GM21528 (cell line): Measurements from ENCODE around the gene PRR16.
"Not testable (repeated sequence)": the region's sequence is repeated elsewhere in the genome, so short reads cannot be mapped to it uniquely, and the experiment has no call there.

Source experiments
- ATAC-seq: cut with Tn5 transposase; IDR thresholded peaks from one replicate; pipeline ENCODE4 v1.9.1; 2021; ENCODE audit warnings: mild to moderate bottlenecking, moderate library complexity; ENCODE audit not compliant: unreplicated experiment, low FRiP score

The PRR16 gene

GRCh38 chr5:120628156-120628555, 164.1 kb downstream of the PRR16 start:
- no peak for ATAC-seq

- no peak for ATAC-seq
These were observed 166.4 kb downstream of the PRR16 start for GRCh38 chr5:120630550-120630949.

DNA sequence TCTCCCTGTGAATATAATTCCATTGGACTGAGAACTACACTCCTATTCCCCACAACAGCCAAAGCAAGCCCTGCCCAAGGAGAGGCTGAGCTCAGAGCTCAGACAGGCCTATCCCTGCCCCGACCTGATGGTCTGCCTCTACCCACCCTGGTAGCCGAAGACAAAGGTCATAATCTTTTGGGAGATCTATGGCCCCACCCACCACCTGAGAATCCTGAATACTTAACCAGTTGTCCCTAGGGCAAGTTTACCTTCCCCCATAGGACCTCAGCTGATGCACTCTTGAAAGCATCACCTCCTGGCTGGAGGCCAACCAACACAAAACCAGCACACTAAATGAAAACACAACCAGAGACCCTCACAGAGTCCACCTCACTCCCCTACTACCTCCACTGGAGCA, 167.5 kb downstream of the PRR16 start:
- no peak for ATAC-seq

DNA sequence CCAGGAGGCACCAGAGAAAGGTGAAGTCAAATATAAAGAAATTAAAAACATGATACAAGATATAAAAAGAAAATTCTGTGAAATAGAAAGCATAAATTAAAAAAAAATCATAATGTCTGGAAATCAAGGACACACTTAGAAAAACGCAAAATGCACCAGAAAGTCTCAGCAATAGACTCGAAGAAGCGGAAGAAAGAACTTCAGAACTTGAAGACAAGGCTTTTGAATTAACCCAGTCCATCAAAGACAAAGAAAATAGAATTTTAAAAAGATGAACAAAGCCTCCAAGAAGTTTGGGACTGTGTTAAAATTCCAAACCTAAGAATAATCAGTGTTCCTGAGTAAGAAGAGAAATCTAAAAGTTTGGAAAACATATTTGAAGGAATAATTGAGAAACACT, 168.3 kb downstream of the PRR16 start:
- ATAC-seq = no peak

DNA sequence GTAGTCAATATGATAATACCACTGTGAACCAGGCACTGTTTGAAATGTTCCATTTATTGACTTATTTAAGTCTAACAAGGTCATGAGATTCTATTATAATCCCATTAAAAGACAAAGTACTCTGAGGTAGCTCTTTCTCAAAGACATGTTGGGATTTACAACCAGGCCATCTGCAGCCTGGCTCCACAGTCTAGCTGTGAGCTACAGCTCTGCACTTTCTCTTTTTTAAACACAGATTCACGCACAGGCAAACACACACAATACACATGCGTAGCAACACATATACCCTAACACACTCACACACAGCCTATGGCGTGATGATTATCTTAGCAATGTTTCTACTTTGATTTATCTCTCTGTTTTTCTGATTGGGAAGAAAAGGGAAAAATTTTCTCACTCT, 174.3 kb downstream of the PRR16 start:
- ATAC-seq = no peak

GRCh38 chr5:120640778-120641177, 176.7 kb downstream of the PRR16 start:
- no peak for ATAC-seq

- ATAC-seq = no peak
These were observed 180.4 kb downstream of the PRR16 start for GRCh38 chr5:120644516-120644915.

DNA sequence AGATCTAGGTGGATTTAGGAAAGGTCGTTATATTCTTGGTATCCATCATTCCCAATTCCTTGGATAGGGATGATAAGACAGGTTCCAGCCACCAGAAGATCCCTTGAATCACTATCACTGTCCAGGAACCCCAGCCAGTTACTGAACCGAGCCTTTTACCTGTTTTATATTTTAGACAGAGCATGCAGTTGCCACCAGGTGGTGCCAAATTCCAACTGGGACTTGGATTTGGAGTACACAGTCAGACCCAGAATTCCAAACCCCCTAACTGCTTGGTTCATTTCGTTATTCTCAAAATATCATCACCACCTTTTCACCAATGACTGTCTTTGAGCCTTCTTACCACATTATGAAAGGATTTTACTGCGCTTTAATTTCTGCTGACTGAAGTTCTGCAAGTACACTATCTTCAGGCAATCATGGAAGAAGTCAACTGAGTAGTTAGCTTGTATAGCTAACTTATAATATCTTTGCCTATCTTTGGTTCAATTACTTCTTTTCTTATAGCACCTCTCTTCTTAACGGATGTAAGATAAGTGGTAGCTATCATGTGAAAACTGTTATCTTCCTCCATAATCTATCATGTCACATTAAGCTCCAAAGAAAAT, 191.8 kb downstream of the PRR16 start:
- ATAC-seq = peak; percentile 71

- ATAC-seq = no peak
These were observed 193.0 kb downstream of the PRR16 start for GRCh38 chr5:120657104-120657503.

DNA sequence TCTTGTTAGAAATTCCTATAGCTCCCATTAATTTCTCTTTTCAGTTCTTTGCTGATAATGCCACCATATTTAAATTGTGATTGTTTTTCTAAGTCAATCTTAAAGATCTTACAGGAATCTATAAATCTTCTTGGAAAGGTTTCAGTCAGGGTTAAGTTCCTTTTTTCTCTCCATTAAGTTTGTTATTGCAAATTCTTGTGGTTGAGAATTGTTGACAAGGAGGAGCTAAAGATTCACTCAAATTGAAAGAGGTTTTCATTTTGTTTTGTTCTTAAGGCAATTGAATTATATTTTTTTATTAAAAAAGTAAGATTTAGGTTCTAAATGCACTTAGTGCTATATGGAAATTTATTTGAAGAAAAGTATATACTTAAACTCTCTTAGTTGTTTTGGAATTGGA, 213.4 kb downstream of the PRR16 start:
- no peak for ATAC-seq

DNA sequence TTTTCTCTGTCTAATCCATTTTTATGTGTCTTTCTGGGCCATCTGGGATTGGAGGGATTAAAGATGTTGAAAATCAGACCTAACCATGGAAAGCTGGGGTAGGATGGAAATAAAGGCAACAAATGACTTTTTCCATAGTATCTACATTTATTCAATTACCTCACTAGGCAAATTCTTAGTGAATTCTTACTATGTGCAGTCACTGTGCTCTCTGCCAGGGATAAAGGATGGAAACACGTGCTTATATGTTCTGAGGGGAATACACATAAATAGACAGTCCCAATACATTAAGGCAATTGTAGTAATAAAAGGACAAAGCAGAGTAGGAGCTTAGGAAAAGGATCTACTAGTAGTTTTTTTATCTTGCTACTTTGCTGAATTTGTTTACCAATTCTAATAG, 214.2 kb downstream of the PRR16 start:
- ATAC-seq = no peak

GRCh38 chr5:120682851-120683250, 218.8 kb downstream of the PRR16 start:
- ATAC-seq = no peak

DNA sequence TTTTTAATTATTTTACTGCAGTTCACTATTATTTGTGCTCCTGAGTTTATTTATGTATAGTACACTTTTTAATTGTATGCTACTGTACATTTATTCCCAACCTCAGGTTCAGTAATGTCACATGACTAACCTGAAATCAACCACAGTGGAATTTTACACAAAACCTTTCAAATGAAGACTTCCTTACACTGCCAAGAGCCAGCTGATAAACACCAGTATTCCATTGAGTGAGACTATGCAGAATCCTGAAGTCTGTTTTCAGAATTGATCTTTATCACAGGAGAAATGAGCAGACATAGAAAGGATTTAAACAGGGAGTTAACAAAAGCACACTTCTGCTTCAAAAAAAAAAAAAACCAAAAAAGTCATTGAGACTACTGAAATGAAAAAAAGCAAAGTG, 219.5 kb downstream of the PRR16 start:
- ATAC-seq = no peak

DNA sequence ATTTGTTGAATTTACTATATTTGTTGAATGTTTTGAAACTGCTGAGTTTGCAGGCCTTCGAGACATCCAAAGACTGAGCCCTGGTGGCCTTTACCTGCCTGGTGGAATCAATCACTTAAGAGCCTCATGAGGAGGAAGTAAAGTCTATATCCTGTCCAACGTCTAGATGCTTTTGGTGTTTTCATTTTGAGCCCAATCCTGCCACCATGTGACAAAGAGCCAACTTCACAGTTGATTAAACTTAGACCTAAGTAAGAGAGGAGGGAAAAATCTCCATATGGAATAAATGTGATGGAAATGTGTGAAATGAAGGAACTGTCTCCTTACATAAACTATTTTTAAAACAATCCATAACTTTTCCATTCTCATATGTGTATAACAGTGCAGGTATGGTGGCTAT, 220.1 kb downstream of the PRR16 start:
- no peak for ATAC-seq

GRCh38 chr5:120684749-120685415, 220.8 kb downstream of the PRR16 start:
- ATAC-seq = no peak

GRCh38 chr5:120690621-120691407, 226.7 kb downstream of the PRR16 start:
- ATAC-seq = no peak

DNA sequence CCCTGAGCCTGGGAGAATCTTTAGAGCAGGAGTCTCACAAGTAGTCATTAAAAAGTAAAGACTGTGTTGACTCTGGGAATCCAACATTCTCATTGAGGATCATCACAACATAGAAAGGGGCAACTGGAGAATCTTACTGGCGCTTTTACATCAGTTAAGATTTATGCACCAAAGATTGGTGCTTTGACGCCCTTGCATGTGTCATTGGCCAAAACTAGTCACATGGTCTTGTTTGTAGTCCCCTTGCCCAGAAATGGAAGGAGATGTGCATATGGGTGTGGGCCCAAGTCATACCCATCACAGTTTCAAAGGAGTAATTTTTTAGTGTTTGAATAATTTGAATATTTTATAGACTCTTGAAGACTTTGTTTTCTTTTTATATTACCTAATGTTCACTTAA, 228.2 kb downstream of the PRR16 start:
- ATAC-seq = no peak

DNA sequence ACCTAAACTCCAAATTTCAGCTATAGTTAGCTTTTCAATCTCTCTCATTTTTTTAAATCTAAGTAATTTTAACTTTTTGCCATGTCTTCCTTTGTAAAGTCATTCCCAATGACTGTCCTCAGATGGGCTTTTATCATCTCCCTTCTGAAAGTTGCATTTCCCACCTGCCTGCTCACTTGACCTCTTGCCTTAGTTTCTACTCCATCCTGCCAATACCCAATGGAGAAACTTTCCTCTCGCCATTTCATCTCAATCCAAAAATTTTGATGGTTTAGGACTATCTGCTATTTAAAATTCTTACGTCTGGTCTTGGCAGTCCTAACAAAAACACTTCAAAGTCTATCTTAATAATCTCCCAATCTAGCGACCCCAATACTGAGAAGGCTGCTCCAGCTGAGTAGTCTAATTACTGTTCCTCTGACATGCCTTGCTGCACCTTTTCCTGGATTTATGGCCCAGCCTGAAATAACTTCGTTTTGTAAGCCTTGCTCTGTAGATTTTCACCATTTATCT, 231.3 kb downstream of the PRR16 start:
- ATAC-seq = no peak

DNA sequence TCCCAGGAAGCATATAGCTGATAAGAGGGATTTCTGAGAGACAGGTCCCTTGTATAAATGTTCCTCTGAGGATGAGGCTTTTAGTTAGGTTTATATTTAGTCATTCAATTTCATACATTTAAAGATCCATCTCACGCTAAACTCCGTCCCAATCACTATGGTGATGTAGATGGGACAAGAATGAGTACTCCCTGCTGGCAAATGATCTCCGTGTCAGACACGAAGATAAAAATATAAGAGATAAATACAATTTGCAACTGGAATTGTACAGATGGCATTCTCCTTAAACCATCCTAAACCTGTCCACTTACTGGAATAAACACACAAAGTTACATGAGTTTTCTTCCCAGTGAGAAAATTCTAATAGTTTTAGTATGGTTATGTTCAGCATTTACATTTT, 233.0 kb downstream of the PRR16 start:
- ATAC-seq = no peak

- ATAC-seq = not testable (repeated sequence)
These were observed 233.7 kb downstream of the PRR16 start for GRCh38 chr5:120697670-120698327.

GRCh38 chr5:120700653-120701052, 236.6 kb downstream of the PRR16 start:
- not testable (repeated sequence) for ATAC-seq
